Mesothelial cell of epicardium (in vitro differentiated cells): Measurements from ENCODE around the gene HPX. TPM values are rescaled to one million over a fixed set of nuclear protein-coding genes. Genes with fewer than 3 reads are reported as not detected.

Source experiments
- total RNA-seq: library from RNA; stranded (reverse); gene quantifications from 3 replicates; pipeline ENCODE4 v1.2.1, GENCODE V29; 2021

Gene HPX
- total RNA-seq, 1 donor from 2014 or later, result 9.9 TPM

Other genes starting within 250 kb of the HPX start
- gene OR52W1, start 241.8 kb downstream of the HPX start, total RNA-seq, result not detected in 3 replicates
- gene C11orf42, start 235.4 kb downstream of the HPX start, total RNA-seq, result not detected in 3 replicates
- 46.6 to 47.0 TPM (median 46.7 TPM) in 3 replicates for gene FHIP1B, start 206.4 kb downstream of the HPX start, total RNA-seq
- gene CNGA4, start 201.9 kb downstream of the HPX start, total RNA-seq, result 0.27 to 0.54 TPM (median 0.49 TPM) in 3 replicates
- gene CCKBR, start 181.1 kb downstream of the HPX start, total RNA-seq, result 3.7 to 4.6 TPM (median 3.8 TPM) in 3 replicates
- 15.3 to 16.4 TPM (median 16.3 TPM) in 3 replicates for gene CAVIN3, start 120.5 kb downstream of the HPX start, total RNA-seq
- gene SMPD1, start 50.5 kb downstream of the HPX start, total RNA-seq, result 24.9 to 27.2 TPM (median 27.1 TPM) in 3 replicates
- 61.7 to 64.2 TPM (median 62.4 TPM) in 3 replicates for gene APBB1, start 21.9 kb downstream of the HPX start, total RNA-seq
- 25.9 to 30.3 TPM (median 26.5 TPM) in 3 replicates for gene TRIM3, start 33.0 kb upstream of the HPX start, total RNA-seq
- 72.2 to 73.1 TPM (median 72.3 TPM) in 3 replicates for gene ARFIP2, start 40.3 kb upstream of the HPX start, total RNA-seq
- gene TIMM10B, start 40.5 kb upstream of the HPX start, total RNA-seq, result 34.0 to 37.2 TPM (median 36.4 TPM) in 3 replicates
- gene DNHD1, start 56.3 kb upstream of the HPX start, total RNA-seq, result 14.3 to 17.3 TPM (median 16.7 TPM) in 3 replicates
- gene RRP8, start 162.6 kb upstream of the HPX start, total RNA-seq, result 18.6 to 22.5 TPM (median 21.0 TPM) in 3 replicates
- 127 to 144 TPM (median 130 TPM) in 3 replicates for gene ILK, start 162.8 kb upstream of the HPX start, total RNA-seq
- gene TAF10, start 171.2 kb upstream of the HPX start, total RNA-seq, result 112 to 119 TPM (median 115 TPM) in 3 replicates
- 45.8 to 50.1 TPM (median 46.0 TPM) in 3 replicates for gene TPP1, start 178.4 kb upstream of the HPX start, total RNA-seq
- gene DCHS1, start 214.8 kb upstream of the HPX start, total RNA-seq, result 75.9 to 81.2 TPM (median 77.3 TPM) in 3 replicates
- 41.6 to 45.3 TPM (median 42.7 TPM) in 3 replicates for gene MRPL17, start 242.4 kb upstream of the HPX start, total RNA-seq